Stimulated activated CD4-positive, alpha-beta T cell treated with anti-CD3 and anti-CD28 coated beads, TNF-alpha, amount 100 ng/mL, for 4 hours (primary cell): ENCODE data around the gene SUPT6H.
A peak's percentile ranks its signal among the peaks of the same experiment; 100 is the strongest.

Source experiments
- DNase-seq, 3 experiments: peaks; one replicate each; pipeline ENCODE4 v3.0.0-alpha.2; 2020; ENCODE audit warnings: low read depth in 3 of 3

The SUPT6H gene

GRCh38 chr17:28661635-28662526, at the start of gene SUPT6H, which contains the start of gene SDF2:
Gene SUPT6H (plus strand): TSS chr17:28662205. CDS start chr17:28673402, 11,197 bp downstream.
Gene SDF2 (minus strand): TSS chr17:28661906. CDS start chr17:28661876, 30 bp downstream.
- peak; percentile 88 to 95 (median 89) for DNase-seq

DNA sequence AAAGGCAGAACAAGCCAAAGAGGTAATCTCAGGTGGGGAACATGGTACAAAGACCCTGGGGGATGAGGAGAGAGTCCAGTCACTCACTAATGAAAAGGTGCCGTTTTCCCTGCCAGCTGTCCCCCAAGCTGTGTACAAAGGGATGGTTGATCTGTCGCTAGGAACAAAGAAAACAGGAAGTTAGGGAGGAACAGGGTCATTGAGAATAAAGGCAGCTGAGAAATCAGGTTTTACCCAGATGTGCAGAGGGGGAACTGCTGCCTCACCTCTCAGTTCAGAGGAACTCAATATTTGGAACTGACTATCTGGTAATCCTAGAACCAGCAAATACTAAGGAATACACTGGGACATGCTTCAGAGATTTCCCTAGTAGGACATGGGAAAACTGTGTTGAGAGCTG, 49.5 kb upstream of the SUPT6H start:
- DNase-seq, result no peak

GRCh38 chr17:28612936-28613872, 48.8 kb upstream of the SUPT6H start:
- DNase-seq, result peak in 1 of 3 experiments; percentile 23

GRCh38 chr17:28613931-28614381, 48.0 kb upstream of the SUPT6H start, which contains the start of gene RSKR:
Gene RSKR (minus strand): TSS chr17:28614185. CDS start chr17:28614161, 24 bp downstream.
- DNase-seq, result no peak

GRCh38 chr17:28615260-28615940, 46.6 kb upstream of the SUPT6H start:
- no peak for DNase-seq

- no peak for DNase-seq
These were observed 45.7 kb upstream of the SUPT6H start for GRCh38 chr17:28616281-28616680.

GRCh38 chr17:28618464-28618863, 43.5 kb upstream of the SUPT6H start:
- no peak for DNase-seq

DNA sequence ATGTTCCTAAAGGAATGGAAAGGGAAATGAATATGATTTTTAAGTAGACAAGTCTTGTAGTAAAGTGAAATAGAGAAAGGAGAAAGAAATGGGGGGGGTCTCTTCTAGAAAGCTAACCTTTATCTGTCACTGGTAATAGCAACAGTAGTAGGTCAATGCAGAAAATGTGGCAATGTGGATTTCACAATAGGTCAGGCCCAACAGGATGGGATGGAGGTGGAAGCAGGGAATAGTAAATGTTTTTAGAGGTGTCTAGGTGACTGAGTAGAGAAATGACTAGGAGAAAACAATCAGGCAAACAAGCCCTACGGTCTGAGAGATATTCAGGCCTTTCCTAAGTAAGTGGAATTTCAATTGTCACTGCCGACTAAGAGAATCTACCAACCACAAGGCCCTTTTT, 42.0 kb upstream of the SUPT6H start:
- DNase-seq, result no peak

GRCh38 chr17:28622186-28622585, 39.8 kb upstream of the SUPT6H start:
- DNase-seq, result no peak

- DNase-seq, result no peak
These were observed 38.3 kb upstream of the SUPT6H start for GRCh38 chr17:28623696-28624095.

- no peak for DNase-seq
These were observed 37.9 kb upstream of the SUPT6H start for GRCh38 chr17:28624148-28624547.

DNA sequence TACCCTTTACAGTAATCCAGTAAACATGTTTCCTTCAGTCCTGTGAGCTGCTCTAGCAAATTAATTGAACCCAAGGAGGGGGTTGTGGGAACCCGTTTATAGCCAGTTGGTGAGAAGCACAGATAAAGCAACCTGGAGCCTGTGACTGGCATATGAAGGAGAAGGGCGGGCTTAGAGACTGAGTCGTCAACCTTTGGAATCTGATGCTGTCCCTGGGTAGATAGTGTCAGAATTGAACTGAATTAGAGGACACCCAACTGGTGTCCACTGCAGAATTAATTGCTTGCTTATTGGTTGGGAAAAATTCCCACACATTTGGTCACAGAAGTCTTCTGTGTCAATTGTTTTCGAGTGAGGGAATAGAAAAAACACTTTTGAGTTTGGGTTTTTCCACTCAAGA, 35.2 kb upstream of the SUPT6H start:
- DNase-seq, result no peak

- no peak for DNase-seq
These were observed 27.7 kb upstream of the SUPT6H start for GRCh38 chr17:28634206-28634865.

DNA sequence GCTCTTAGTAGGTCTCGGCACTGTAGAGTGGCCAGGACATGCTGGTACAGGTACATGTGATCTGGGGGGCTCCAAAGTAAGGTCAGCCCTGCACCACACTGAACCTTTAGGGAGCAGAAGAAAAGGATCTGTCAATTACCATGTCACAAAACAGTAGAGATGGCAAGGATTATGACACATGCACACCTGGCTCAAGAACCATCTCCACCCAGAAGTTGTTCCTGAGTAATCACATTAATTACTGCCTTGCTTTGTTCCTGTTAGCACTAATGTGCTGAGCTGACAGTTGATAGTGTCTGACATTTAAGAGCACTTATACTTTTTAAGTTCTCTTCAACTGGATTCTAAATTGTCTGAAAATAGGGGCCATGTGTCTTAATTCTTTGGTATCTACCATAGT, 26.5 kb upstream of the SUPT6H start:
- no peak for DNase-seq

GRCh38 chr17:28641579-28641978, 20.4 kb upstream of the SUPT6H start:
- no peak for DNase-seq

DNA sequence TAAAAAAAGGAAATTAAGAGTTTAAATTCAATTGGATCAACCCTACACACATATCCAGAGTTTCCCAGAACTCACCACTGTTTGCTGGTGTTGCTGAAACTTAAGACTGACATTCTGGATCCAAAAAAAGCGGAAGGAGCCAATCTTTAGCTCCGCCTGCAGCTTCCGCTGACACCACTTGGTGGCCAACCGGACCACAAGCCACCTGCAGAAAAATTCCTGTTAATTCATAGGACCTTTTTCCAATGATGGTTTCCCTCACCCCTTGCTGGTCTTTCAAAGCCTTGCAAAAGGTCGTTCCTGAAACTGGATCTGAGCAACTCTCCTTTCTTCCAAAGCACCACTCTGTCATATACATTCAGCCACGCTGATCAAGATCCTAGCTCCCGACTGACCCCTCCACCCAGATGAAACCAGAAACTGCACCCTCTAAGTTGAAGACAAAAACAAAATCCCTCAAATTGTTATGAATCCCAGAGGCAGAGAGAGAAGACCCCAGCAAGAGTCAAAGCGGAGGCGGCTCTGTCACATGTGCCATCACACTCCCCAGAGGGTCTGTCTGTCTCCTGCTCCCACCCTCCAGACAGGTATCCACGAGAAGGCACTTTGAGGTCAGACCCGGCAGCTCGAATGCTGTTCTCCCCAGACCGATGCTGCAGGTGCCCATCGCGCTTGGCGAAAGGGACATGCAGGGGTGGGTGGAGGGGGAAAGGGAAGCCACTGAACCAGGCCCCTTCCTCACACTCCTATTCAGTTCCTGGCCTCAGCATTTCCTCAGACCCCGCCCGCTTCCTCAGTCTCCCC, 17.8 kb upstream of the SUPT6H start:
- no peak for DNase-seq

GRCh38 chr17:28644787-28645575, 17.0 kb upstream of the SUPT6H start, which contains the start of gene BLTP2:
Gene BLTP2 (minus strand): TSS chr17:28645158. CDS start chr17:28645056, 102 bp downstream.
- DNase-seq, result peak; percentile 87 to 93 (median 90)

DNA sequence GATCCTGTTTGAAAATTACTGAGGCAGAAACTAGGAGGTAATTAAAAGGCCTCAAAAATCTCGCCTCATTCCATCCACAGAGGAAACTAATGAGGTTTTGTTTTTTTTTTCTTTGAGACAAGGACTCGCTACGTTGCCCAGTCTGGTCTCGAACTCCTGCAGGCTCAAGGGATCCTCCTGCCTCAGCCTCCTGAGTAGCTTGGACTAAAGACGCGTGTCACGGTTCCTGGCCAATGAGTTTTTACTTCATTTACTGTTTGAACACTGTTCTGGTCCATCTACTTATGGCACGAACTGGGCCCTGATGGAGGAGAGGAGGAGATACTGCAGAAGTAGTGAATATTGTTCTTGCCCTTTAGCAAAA, 16.4 kb upstream of the SUPT6H start:
- DNase-seq, result no peak

GRCh38 chr17:28646039-28646754, 15.8 kb upstream of the SUPT6H start:
- DNase-seq, result no peak
